Sigmoid colon (tissue), 4 donors: ENCODE measurements around the gene SLC39A7.

Experiments used
- CTCF ChIP-seq, 4 experiments: fragments of 450-650 bp in 3 of 4; fragments of 200-600 bp in 1 of 4; IDR thresholded peaks; one replicate each; pipeline ENCODE4 v1.5.1; 2016 to 2019; ENCODE audit warnings: antibody characterized with exemption in 4 of 4, mild to moderate bottlenecking in 3 of 4, moderate library complexity in 2 of 4
- EP300 ChIP-seq, 4 donors: sonication (generic); formaldehyde crosslinking; IDR thresholded peaks; one replicate each; pipeline ENCODE4 v1.6.1; 2017; ENCODE audit warnings: antibody characterized with exemption in 4 of 4
- POLR2A ChIP-seq, 2 donors: fragments of 450-650 bp; IDR thresholded peaks; one replicate each; pipeline ENCODE4 v1.6.1; 2016; ENCODE audit warnings: antibody characterized with exemption in 2 of 2, mild to moderate bottlenecking in 2 of 2, moderate library complexity in 2 of 2
- POLR2AphosphoS5 ChIP-seq, 4 donors: sonication (generic); formaldehyde crosslinking; IDR thresholded peaks; one replicate each; pipeline ENCODE4 v1.6.1; 2017; ENCODE audit warnings: antibody characterized with exemption in 4 of 4

GRCh38 chr6:33215271-33216116, 14.8 kb downstream of the SLC39A7 start:
- TF ChIP-seq POLR2A (IDR thresholded peaks at IDR 0.05): no peak
- no peak for TF ChIP-seq CTCF (IDR thresholded peaks at IDR 0.05)
- TF ChIP-seq POLR2AphosphoS5 (IDR thresholded peaks at IDR 0.05): no peak
- no peak for TF ChIP-seq EP300 (IDR thresholded peaks at IDR 0.05)
